B cell (primary cell): ENCODE results near the gene CDNF.

Experiments
- EZH2 ChIP-seq: IDR thresholded peaks from 2 replicates; pipeline ENCODE4 v1.6.1; 2012; ENCODE audit warnings: borderline replicate concordance, low read depth, mild to moderate bottlenecking, moderate library complexity, low read length; ENCODE audit not compliant: insufficient read depth, poor library complexity, severe bottlenecking
- TF ChIP-seq, protein P1 (sequence below): fragments of 200-600 bp; IDR thresholded peaks from one replicate; pipeline ENCODE4 v1.8.0; 2022; ENCODE audit warnings: antibody characterized with exemption, mild to moderate bottlenecking

DNA sequence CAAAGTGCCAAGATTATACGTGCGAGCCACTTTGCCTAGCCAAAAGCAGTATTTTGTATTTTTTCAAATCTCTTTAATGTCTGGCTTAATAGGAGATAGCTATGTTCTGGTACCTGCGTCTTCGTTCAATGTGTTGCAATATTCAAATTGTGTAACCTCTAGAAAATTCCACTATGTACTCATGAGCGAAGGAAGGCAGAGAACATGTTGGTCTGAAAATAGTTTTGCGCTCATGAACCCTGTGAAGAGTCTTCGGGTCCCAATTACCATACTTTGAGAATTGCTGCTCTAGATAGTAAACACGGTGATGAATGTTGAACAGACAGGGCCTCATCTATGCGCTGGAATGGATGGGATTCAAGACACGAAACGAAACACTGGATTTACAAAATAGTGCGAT is 38.1 kb upstream of the CDNF start:
- TF ChIP-seq, protein P1, sequence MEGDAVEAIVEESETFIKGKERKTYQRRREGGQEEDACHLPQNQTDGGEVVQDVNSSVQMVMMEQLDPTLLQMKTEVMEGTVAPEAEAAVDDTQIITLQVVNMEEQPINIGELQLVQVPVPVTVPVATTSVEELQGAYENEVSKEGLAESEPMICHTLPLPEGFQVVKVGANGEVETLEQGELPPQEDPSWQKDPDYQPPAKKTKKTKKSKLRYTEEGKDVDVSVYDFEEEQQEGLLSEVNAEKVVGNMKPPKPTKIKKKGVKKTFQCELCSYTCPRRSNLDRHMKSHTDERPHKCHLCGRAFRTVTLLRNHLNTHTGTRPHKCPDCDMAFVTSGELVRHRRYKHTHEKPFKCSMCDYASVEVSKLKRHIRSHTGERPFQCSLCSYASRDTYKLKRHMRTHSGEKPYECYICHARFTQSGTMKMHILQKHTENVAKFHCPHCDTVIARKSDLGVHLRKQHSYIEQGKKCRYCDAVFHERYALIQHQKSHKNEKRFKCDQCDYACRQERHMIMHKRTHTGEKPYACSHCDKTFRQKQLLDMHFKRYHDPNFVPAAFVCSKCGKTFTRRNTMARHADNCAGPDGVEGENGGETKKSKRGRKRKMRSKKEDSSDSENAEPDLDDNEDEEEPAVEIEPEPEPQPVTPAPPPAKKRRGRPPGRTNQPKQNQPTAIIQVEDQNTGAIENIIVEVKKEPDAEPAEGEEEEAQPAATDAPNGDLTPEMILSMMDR = no peak
- no peak for TF ChIP-seq EZH2
